Sigmoid colon (tissue), 7 donors: ENCODE data around the gene SCAF1. TPM values are rescaled to one million over a fixed set of nuclear protein-coding genes. Genes with fewer than 3 reads are reported as not detected.

Experiments used
- DNase-seq: peaks from one replicate; pipeline ENCODE4 v3.0.0-alpha.2; 2019
- H3K27ac ChIP-seq, 4 donors: fragments of 200-600 bp; sonication (generic); one replicate each; pipeline ENCODE4 v1.5.1; 2016 to 2019; ENCODE audit warnings: mild to moderate bottlenecking in 1 of 4
- H3K27me3 ChIP-seq, 3 donors: fragments of 200-600 bp; sonication (generic); one replicate each; pipeline ENCODE4 v1.5.1; 2019; ENCODE audit warnings: mild to moderate bottlenecking in 1 of 3
- H3K36me3 ChIP-seq, 4 donors: fragments of 200-600 bp; sonication (generic); one replicate each; pipeline ENCODE4 v1.5.1; 2016 to 2019
- H3K4me1 ChIP-seq, 4 donors: fragments of 200-600 bp; sonication (generic); one replicate each; pipeline ENCODE4 v1.5.1; 2017 to 2019
- H3K4me3 ChIP-seq, 4 donors: fragments of 200-600 bp; sonication (generic); one replicate each; pipeline ENCODE4 v1.5.1; 2017 to 2019; ENCODE audit warnings: mild to moderate bottlenecking in 2 of 4, moderate library complexity in 1 of 4
- H3K9me3 ChIP-seq, 4 donors: fragments of 200-600 bp in 3 of 4; sonication (generic) in 3 of 4; one replicate each; pipeline versions ENCODE4 v1.5.1 to v1.6.1; 2013 to 2019
- EP300 ChIP-seq, 4 donors: sonication (generic); formaldehyde crosslinking; IDR thresholded peaks; one replicate each; pipeline ENCODE4 v1.6.1; 2017; ENCODE audit warnings: antibody characterized with exemption in 4 of 4
- POLR2A ChIP-seq, 2 donors: fragments of 450-650 bp; IDR thresholded peaks; one replicate each; pipeline ENCODE4 v1.6.1; 2016; ENCODE audit warnings: antibody characterized with exemption in 2 of 2, mild to moderate bottlenecking in 2 of 2, moderate library complexity in 2 of 2
- POLR2AphosphoS5 ChIP-seq, 4 donors: sonication (generic); formaldehyde crosslinking; IDR thresholded peaks; one replicate each; pipeline ENCODE4 v1.6.1; 2017; ENCODE audit warnings: antibody characterized with exemption in 4 of 4
- WGBS, 2 donors: extraction: QIAGEN DNeasy Blood & Tissue Kit; methylation state at CpG; one replicate each; pipeline ENCODE4 v1.1.7; 2013; 5-methylcytosine and 5-hydroxymethylcytosine counted together
- intact Hi-C: fragments of 100-400 bp; cut with DNase I; formaldehyde crosslinking; loops from one replicate; pipeline ENCODE4 v1.15.1; 2023
- polyA plus RNA-seq, 3 donors: library from polyadenylated mRNA; stranded (reverse); fragments of 200-250 nt; gene quantifications; one replicate each; pipeline ENCODE4 v1.2.3, GENCODE V29; 2013
- total RNA-seq, 4 donors: library from RNA; depleted of rRNA; stranded (reverse); fragments of >200 nt; gene quantifications; one replicate each; pipeline ENCODE4 v1.1.0, GENCODE V29; 2016
- TF ChIP-seq, protein P1 (sequence below), 4 experiments: fragments of 450-650 bp in 3 of 4; fragments of 200-600 bp in 1 of 4; IDR thresholded peaks; one replicate each; pipeline ENCODE4 v1.5.1; 2016 to 2019; ENCODE audit warnings: antibody characterized with exemption in 4 of 4, mild to moderate bottlenecking in 3 of 4, moderate library complexity in 2 of 4
- donor health status: healthy with polysubstance abuse.
- donor health status: Bipolar disorder and iron deficiency.
- donor health status: healthy.

Gene SCAF1
- total and polyA plus RNA-seq, 7 donors, result 9.0 to 30.8 (median 13.3) TPM

DNA sequence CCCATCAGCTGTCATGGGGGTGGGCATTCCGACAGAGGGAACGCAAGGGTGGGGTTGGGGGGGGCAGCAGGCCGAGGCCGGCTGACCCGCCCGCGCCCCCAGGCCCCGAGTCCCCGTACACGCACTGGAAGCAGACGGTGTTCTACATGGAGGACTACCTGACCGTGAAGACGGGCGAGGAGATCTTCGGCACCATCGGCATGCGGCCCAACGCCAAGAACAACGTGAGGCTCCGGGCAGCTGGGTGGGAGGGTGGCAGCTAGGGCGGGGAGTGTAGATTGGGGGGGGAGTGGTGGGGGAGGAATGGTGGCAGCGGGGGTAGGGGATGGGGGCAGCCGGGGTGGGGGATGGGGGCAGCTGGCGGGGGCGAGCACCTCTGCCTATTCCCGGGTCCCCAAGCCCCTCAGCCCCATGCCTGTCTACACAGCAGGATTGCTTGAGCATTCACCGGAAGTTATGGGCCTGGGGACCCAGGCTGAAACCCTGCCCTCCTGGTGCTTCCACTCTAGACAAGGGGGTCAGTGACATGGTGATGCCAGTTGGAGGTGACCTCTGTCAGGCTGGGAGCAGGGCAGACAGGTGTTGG is 44.6 kb downstream of the SCAF1 start:
- Histone ChIP-seq H3K4me1 (peaks cover 0 to 28% (median 27%) of the 10 kb centered on the region in 4 donors), H3K9me3 (no peaks in the 10 kb centered on the region), H3K36me3 (peaks cover 20 to 66% (median 53%) of the 10 kb centered on the region in 4 donors), H3K27ac (no peak overlapping the region), H3K27me3 (peaks cover 4 to 30% (median 25%) of the 10 kb centered on the region in 3 donors), H3K4me3 (no peak overlapping the region)
- TF ChIP-seq POLR2AphosphoS5 (IDR thresholded peaks at IDR 0.05) (no peak), EP300 (IDR thresholded peaks at IDR 0.05) (no peak), POLR2A (IDR thresholded peaks at IDR 0.05) (no peak)
- TF ChIP-seq, protein P1, sequence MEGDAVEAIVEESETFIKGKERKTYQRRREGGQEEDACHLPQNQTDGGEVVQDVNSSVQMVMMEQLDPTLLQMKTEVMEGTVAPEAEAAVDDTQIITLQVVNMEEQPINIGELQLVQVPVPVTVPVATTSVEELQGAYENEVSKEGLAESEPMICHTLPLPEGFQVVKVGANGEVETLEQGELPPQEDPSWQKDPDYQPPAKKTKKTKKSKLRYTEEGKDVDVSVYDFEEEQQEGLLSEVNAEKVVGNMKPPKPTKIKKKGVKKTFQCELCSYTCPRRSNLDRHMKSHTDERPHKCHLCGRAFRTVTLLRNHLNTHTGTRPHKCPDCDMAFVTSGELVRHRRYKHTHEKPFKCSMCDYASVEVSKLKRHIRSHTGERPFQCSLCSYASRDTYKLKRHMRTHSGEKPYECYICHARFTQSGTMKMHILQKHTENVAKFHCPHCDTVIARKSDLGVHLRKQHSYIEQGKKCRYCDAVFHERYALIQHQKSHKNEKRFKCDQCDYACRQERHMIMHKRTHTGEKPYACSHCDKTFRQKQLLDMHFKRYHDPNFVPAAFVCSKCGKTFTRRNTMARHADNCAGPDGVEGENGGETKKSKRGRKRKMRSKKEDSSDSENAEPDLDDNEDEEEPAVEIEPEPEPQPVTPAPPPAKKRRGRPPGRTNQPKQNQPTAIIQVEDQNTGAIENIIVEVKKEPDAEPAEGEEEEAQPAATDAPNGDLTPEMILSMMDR (IDR thresholded peaks at IDR 0.05), result no peak
- no peak for DNase-seq
- WGBS, 2 donors, result 90 to 93% methylated on average over 27 of the region's 27 CpGs
- intact Hi-C loops, result no loop called here

DNA sequence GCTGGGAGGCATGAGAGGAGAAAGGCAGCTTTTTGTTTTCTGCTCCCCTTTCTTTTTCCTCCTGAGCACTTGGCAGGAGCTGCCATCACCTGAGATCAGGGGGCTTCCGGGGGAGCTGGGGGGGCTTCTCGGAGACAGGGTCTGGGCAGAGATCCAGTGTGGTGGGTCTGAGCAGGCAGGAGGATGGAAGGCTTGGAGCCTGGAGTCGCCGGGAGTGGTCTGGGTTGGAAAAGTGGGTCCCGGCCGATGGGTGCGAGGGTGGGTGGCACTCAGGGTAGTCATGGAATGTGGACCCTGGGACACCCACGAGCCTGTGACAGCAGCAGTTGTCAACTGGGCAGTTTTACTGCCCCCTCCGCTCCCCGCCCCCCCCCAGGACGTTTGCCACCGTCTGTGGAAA is 45.1 kb downstream of the SCAF1 start:
- Histone ChIP-seq H3K4me3 (no peak overlapping the region), H3K4me1 (peaks cover 0 to 31% (median 26%) of the 10 kb centered on the region in 4 donors), H3K36me3 (peaks cover 15 to 60% (median 48%) of the 10 kb centered on the region in 4 donors), H3K27ac (no peak overlapping the region), H3K9me3 (no peaks in the 10 kb centered on the region), H3K27me3 (peaks cover 4 to 35% (median 31%) of the 10 kb centered on the region in 3 donors)
- intact Hi-C loops, result no loop called here
- no peak for DNase-seq
- WGBS, 2 donors, result 76 to 78% methylated on average over 12 of the region's 12 CpGs
- TF ChIP-seq EP300 (IDR thresholded peaks at IDR 0.05) (no peak), POLR2AphosphoS5 (IDR thresholded peaks at IDR 0.05) (no peak), POLR2A (IDR thresholded peaks at IDR 0.05) (no peak)

DNA sequence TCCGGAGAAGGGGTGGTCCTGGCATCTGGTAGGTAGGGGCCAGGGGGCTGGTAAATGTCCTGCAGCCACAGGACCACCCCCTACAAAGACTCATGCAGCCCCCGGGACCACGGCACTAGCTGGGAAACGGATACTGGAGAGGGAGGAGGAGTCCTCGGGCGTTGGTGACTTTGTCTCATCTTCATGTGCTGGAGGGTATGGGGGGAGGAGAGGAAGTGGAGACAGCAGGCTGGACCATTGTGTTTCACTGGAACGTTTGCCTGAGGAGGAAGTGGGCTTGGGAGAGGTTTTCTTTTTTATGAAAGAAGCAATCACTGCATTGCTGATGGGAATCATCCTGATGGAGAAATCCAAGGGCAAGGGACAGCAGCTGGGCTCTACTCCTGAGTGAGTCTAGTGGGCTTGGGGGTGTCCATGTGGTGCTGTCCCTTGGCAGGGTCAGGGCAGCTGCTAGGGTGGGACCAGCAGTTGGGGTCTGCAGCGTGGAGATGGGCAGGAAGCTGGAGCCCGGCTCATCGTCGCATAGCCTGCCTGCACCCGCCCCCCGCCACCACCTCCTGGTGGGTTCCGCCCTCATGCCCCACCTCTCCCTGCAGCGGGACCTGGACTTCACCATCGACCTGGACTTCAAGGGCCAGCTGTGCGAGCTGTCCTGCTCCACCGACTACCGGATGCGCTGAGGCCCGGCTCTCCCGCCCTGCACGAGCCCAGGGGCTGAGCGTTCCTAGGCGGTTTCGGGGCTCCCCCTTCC is 45.7 kb downstream of the SCAF1 start:
- Histone ChIP-seq H3K27ac (peak overlapping the region in 3 of 4 donors; percentile 0 to 38 (median 21)), H3K9me3 (no peaks in the 10 kb centered on the region), H3K4me1 (peaks cover 0 to 31% (median 26%) of the 10 kb centered on the region in 4 donors), H3K27me3 (peaks cover 4 to 35% (median 31%) of the 10 kb centered on the region in 3 donors), H3K36me3 (peaks cover 15 to 54% (median 44%) of the 10 kb centered on the region in 4 donors), H3K4me3 (no peak overlapping the region)
- WGBS, 2 donors, result 76 to 81% methylated on average over 26 of the region's 26 CpGs
- DNase-seq, result no peak
- TF ChIP-seq, protein P1 (IDR thresholded peaks at IDR 0.05), result no peak
- no peak for TF ChIP-seq EP300 (IDR thresholded peaks at IDR 0.05)
- TF ChIP-seq POLR2AphosphoS5 (IDR thresholded peaks at IDR 0.05), result no peak
- TF ChIP-seq POLR2A (IDR thresholded peaks at IDR 0.05), result no peak
- intact Hi-C loops, result no loop called here

DNA sequence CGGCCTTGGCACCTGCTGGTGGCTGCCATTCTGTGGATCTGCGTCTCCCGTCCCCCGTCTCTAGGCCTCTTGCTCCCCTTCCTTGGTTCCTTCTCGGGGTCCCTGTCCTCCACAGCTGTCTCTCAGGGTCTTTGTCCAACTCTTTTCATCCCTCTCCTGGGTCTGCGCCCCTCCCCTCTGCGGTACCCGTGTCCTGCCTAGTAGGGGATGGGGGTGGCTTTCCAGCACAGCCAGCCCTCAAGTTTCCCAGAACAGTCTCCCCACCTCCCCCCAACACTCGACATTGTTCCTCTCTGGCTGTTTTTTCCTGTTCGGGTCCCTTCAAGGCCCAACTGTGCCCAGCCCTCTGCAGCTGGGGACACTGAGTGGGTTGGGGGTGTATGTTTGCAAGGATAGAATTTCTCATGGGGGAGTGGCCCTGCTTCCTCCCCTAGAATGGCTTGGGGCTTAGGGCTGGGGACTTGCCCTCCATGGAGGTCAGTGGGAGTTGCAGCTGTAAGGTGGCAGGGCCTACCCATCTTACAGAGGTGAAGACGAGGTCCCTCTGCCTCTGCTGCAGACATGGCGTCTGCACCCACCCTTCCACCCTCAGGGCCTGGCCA is 46.6 kb downstream of the SCAF1 start:
- Histone ChIP-seq H3K36me3 (peaks cover 15 to 45% (median 41%) of the 10 kb centered on the region in 4 donors), H3K4me1 (peaks cover 0 to 31% (median 26%) of the 10 kb centered on the region in 4 donors), H3K4me3 (peak overlapping the region in 2 of 4 donors; percentile 4 to 46), H3K27me3 (peaks cover 4 to 35% (median 31%) of the 10 kb centered on the region in 3 donors), H3K9me3 (no peaks in the 10 kb centered on the region), H3K27ac (peak overlapping the region in 3 of 4 donors; percentile 0 to 38 (median 21))
- no peak for TF ChIP-seq POLR2AphosphoS5 (IDR thresholded peaks at IDR 0.05)
- no peak for TF ChIP-seq POLR2A (IDR thresholded peaks at IDR 0.05)
- no peak for TF ChIP-seq EP300 (IDR thresholded peaks at IDR 0.05)
- intact Hi-C loops, result no loop called here
- 78 to 79% methylated on average over 12 of the region's 12 CpGs for WGBS, 2 donors
- no peak for DNase-seq

DNA sequence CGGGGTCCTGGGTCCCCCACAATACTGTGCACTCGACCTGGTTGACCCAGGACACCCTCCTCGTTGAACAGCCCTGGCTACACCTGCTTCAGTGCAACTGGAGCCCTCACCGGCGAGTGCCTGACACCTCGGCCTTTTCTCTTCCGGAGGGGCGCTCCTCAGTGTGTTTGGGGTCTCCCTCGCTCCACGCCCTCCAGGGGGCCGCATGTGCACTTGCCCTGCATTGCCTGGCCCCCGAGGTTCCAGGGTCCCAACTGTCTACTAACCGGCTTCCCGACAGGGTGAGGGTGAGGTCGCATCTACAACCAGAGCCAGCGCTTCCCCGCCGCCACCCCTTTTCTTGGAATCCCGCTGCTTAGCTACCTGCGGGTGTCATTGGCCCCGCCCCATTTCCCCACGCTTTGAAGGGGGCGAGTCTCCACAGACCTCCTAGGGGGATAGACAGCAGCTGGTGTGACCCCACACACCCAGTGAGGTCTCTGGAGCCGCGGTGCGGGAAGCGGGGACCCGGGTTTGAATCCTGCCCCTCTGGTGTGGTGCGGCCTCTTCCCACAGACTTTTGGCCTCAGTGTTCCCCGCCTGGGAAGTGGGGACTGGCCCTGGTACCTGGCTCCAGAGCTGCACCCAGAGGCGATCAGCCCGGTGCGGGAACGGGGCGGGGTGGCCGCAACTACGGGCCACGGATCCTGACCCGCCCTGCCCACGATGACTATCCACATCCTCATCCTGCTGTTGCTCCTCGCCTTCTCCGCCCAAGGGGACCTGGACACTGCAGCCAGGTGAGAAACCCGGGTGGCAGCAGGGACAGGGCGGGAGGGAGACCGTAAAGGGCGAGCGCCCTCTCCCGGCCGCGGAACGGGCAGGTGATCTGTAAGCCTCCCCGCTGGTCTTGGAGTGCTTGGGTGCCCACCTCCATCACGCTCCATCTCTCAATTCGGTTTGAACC is 47.4 kb downstream of the SCAF1 start, which contains the start of gene ADM5:
ADM5 (plus strand) TSS at position 462 of the 946 bp plus-strand sequence; CDS start at position 706, 244 bp downstream.
- Histone ChIP-seq H3K27me3 (peaks cover 4 to 35% (median 31%) of the 10 kb centered on the region in 3 donors), H3K4me1 (peaks cover 0 to 31% (median 26%) of the 10 kb centered on the region in 4 donors), H3K36me3 (peaks cover 9 to 38% (median 34%) of the 10 kb centered on the region in 4 donors), H3K9me3 (no peaks in the 10 kb centered on the region), H3K27ac (peak within 1 kb of the TSS; percentile 58 to 70 (median 60)), H3K4me3 (peak within 1 kb of the TSS; percentile 32 to 46 (median 39))
- 22 to 38% methylated on average over 54 of the region's 54 CpGs for WGBS, 2 donors
- no peak for DNase-seq
- TF ChIP-seq, protein P1 (IDR thresholded peaks at IDR 0.05), result peak in 2 of 4 experiments; percentile 38 to 42
- TF ChIP-seq EP300 (IDR thresholded peaks at IDR 0.05) (no peak), POLR2AphosphoS5 (IDR thresholded peaks at IDR 0.05) (no peak), POLR2A (IDR thresholded peaks at IDR 0.05) (no peak)
- intact Hi-C loops, result loop anchor here (2.0 kb wide), 1 partner anchor 77 kb away; the partner anchor contains the start of gene AP2A1
